Muscle of leg (tissue), 11 donors: Measurements from ENCODE around the gene CCDC159. TPM values are rescaled to one million over a fixed set of nuclear protein-coding genes. Genes with fewer than 3 reads are reported as not detected.
A peak's percentile ranks its signal among the peaks of the same experiment; 100 is the strongest.
"Not testable (repeated sequence)": the region's sequence is repeated elsewhere in the genome, so short reads cannot be mapped to it uniquely, and the experiment has no call there.

ENCODE experiments used
- DNase-seq: peaks from one replicate; pipeline ENCODE4 v3.0.0; 2013
- H3K27ac ChIP-seq: one replicate; pipeline ENCODE4 v1.5.1; 2013; ENCODE audit warnings: mild to moderate bottlenecking, low read length, control low read depth
- H3K27me3 ChIP-seq: one replicate; pipeline ENCODE4 v1.6.1; 2013; ENCODE audit warnings: low read length; ENCODE audit not compliant: control insufficient read depth, insufficient read depth
- H3K36me3 ChIP-seq: one replicate; pipeline ENCODE4 v1.6.1; 2013; ENCODE audit warnings: low read length; ENCODE audit not compliant: control insufficient read depth, insufficient read depth
- H3K4me1 ChIP-seq: one replicate; pipeline ENCODE4 v1.6.1; 2013; ENCODE audit warnings: low read length; ENCODE audit not compliant: control insufficient read depth, insufficient read depth
- H3K4me3 ChIP-seq: one replicate; pipeline ENCODE4 v1.5.1; 2013; ENCODE audit warnings: low read length, control low read depth
- H3K9me3 ChIP-seq: replicated peaks from 2 replicates; pipeline ENCODE4 v1.6.1; 2013; ENCODE audit warnings: low read depth, low read length; ENCODE audit not compliant: control insufficient read depth
- WGBS: methylation state at CpG from one replicate; pipeline ENCODE4 v1.1.5; 2013; ENCODE audit warnings: missing lambda C conversion rate; ENCODE audit not compliant: insufficient coverage; 5-methylcytosine and 5-hydroxymethylcytosine counted together
- polyA plus RNA-seq, 8 donors: library from polyadenylated mRNA; unstranded; fragments of 120-200 nt; gene quantifications; one replicate each; pipeline versions ENCODE4 v1.2.1 to v1.2.3, GENCODE V29; 2013; ENCODE audit warnings: inconsistent platforms in 1 of 8, low replicate concordance in 1 of 8; ENCODE audit not compliant: insufficient read length in 8 of 8, insufficient read depth in 1 of 8
- total RNA-seq: library from RNA; stranded (reverse); fragments of 120-200 nt; gene quantifications from one replicate; pipeline ENCODE4 v1.2.4, GENCODE V29; 2013

CCDC159 gene
- total and polyA plus RNA-seq, 9 donors: 5.1 to 13.7 (median 7.7) TPM

- Histone ChIP-seq H3K4me3 (no peak overlapping the region), H3K27ac (no peak overlapping the region), H3K27me3 (no peaks in the 10 kb centered on the region), H3K4me1 (peaks cover 21% of the 10 kb centered on the region), H3K36me3 (peaks cover 38% of the 10 kb centered on the region), H3K9me3 (peaks cover 2% of the 10 kb centered on the region)
- 73% methylated on average over 4 of the region's 7 CpGs for WGBS
- DNase-seq: no peak
Measured at GRCh38 chr19:11338121-11338520, 8.2 kb upstream of the CCDC159 start.

GRCh38 chr19:11338569-11339253 lies 7.6 kb upstream of the CCDC159 start:
- peak overlapping the region; percentile 76 for H3K4me3 ChIP-seq
- no peaks in the 10 kb centered on the region for H3K27me3 ChIP-seq
- no peak for DNase-seq
- peak overlapping the region; percentile 77 for H3K27ac ChIP-seq
- H3K4me1 ChIP-seq: peaks cover 21% of the 10 kb centered on the region
- peaks cover 41% of the 10 kb centered on the region for H3K36me3 ChIP-seq
- peaks cover 2% of the 10 kb centered on the region for H3K9me3 ChIP-seq
- WGBS: 23% methylated on average over 11 of the region's 21 CpGs

- DNase-seq: peak; percentile 97
- H3K27me3 ChIP-seq: no peaks in the 10 kb centered on the region
- peaks cover 36% of the 10 kb centered on the region for H3K36me3 ChIP-seq
- peak within 1 kb of the TSS; percentile 76 for H3K4me3 ChIP-seq
- H3K4me1 ChIP-seq: peaks cover 23% of the 10 kb centered on the region
- H3K27ac ChIP-seq: peak within 1 kb of the TSS; percentile 78
- WGBS: 2% methylated on average over 32 of the region's 53 CpGs
- H3K9me3 ChIP-seq: peaks cover 2% of the 10 kb centered on the region
Measured at GRCh38 chr19:11339254-11340098, 6.8 kb upstream of the CCDC159 start, which contains the start of gene RAB3D. TSS of gene RAB3D (minus strand) at chr19:11339657. CDS start at chr19:11337399, 2,258 bp downstream.

- Histone ChIP-seq H3K4me3 (peak overlapping the region; percentile 76), H3K36me3 (peaks cover 31% of the 10 kb centered on the region), H3K27ac (peak overlapping the region; percentile 78), H3K4me1 (peaks cover 26% of the 10 kb centered on the region)
- H3K9me3 ChIP-seq, DNase-seq, H3K27me3 ChIP-seq: not testable (repeated sequence)
- WGBS: 93% methylated on average over 3 of the region's 8 CpGs
Measured at GRCh38 chr19:11340099-11340467, 6.2 kb upstream of the CCDC159 start.

- WGBS: 100% methylated on average over 1 of the region's 3 CpGs
- no peaks in the 10 kb centered on the region for H3K27me3 ChIP-seq
Measured at GRCh38 chr19:11342429-11342828, 3.9 kb upstream of the CCDC159 start.

GRCh38 chr19:11345122-11345803 lies 1.1 kb upstream of the CCDC159 start:
- no peak for DNase-seq
- 58% methylated on average over 13 of the region's 15 CpGs for WGBS
- peak overlapping the region; percentile 94 for H3K27ac ChIP-seq
- peaks cover 7% of the 10 kb centered on the region for H3K9me3 ChIP-seq
- peak overlapping the region; percentile 87 for H3K4me3 ChIP-seq
- no peaks in the 10 kb centered on the region for H3K27me3 ChIP-seq
- peaks cover 22% of the 10 kb centered on the region for H3K4me1 ChIP-seq
- peaks cover 16% of the 10 kb centered on the region for H3K36me3 ChIP-seq

More at GRCh38 chr19:11342429-11342828, 3.9 kb upstream of the CCDC159 start:
- no peak for DNase-seq
- Histone ChIP-seq H3K4me1 (peaks cover 40% of the 10 kb centered on the region), H3K27ac (no peak overlapping the region), H3K4me3 (no peak overlapping the region), H3K36me3 (peaks cover 16% of the 10 kb centered on the region), H3K9me3 (no peaks in the 10 kb centered on the region)

- WGBS: 57% methylated on average over 6 of the region's 7 CpGs
Measured at GRCh38 chr19:11347546-11348039, 1.3 kb downstream of the CCDC159 start.

GRCh38 chr19:11349171-11349570 lies 2.9 kb downstream of the CCDC159 start:
- WGBS: 88% methylated on average over 4 of the region's 4 CpGs
- DNase-seq: no peak
- Histone ChIP-seq H3K4me3 (no peak overlapping the region), H3K36me3 (no peaks in the 10 kb centered on the region), H3K27ac (no peak overlapping the region), H3K27me3 (peaks cover 3% of the 10 kb centered on the region), H3K4me1 (peaks cover 22% of the 10 kb centered on the region), H3K9me3 (peaks cover 7% of the 10 kb centered on the region)

More at GRCh38 chr19:11347546-11348039, 1.3 kb downstream of the CCDC159 start:
- DNase-seq: no peak
- Histone ChIP-seq H3K36me3 (peaks cover 8% of the 10 kb centered on the region), H3K4me1 (peaks cover 22% of the 10 kb centered on the region), H3K27me3 (peaks cover 3% of the 10 kb centered on the region), H3K27ac (no peak overlapping the region), H3K4me3 (no peak overlapping the region), H3K9me3 (peaks cover 7% of the 10 kb centered on the region)

GRCh38 chr19:11354102-11354501 lies 7.8 kb downstream of the CCDC159 start:
- WGBS: 84% methylated on average over 4 of the region's 4 CpGs
- DNase-seq, H3K4me3 ChIP-seq, H3K36me3 ChIP-seq, H3K27ac ChIP-seq, H3K9me3 ChIP-seq, H3K27me3 ChIP-seq: not testable (repeated sequence)
- H3K4me1 ChIP-seq: peaks cover 14% of the 10 kb centered on the region
